ENCODE data around the gene CX3CR1.

The CX3CR1 gene

GRCh38 chr3:39276746-39277145, 3.1 kb downstream of the CX3CR1 start:
- H3K4me3 ChIP-seq (ENCODE audit: low read depth, low read length): no peak overlapping the region
- TF ChIP-seq, protein P1, sequence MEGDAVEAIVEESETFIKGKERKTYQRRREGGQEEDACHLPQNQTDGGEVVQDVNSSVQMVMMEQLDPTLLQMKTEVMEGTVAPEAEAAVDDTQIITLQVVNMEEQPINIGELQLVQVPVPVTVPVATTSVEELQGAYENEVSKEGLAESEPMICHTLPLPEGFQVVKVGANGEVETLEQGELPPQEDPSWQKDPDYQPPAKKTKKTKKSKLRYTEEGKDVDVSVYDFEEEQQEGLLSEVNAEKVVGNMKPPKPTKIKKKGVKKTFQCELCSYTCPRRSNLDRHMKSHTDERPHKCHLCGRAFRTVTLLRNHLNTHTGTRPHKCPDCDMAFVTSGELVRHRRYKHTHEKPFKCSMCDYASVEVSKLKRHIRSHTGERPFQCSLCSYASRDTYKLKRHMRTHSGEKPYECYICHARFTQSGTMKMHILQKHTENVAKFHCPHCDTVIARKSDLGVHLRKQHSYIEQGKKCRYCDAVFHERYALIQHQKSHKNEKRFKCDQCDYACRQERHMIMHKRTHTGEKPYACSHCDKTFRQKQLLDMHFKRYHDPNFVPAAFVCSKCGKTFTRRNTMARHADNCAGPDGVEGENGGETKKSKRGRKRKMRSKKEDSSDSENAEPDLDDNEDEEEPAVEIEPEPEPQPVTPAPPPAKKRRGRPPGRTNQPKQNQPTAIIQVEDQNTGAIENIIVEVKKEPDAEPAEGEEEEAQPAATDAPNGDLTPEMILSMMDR (IDR thresholded peaks at IDR 0.05; ENCODE audit: low read depth, low read length, missing control alignments): no peak
- DNase-seq (ENCODE audit: low read depth): no peak

- no peak for DNase-seq (ENCODE audit: low read depth)
- no peak overlapping the region for H3K4me3 ChIP-seq (ENCODE audit: low read depth, low read length)
- TF ChIP-seq, protein P1 (IDR thresholded peaks at IDR 0.05; ENCODE audit: low read depth, low read length, missing control alignments): no peak
Measured at GRCh38 chr3:39275963-39276593, 3.8 kb downstream of the CX3CR1 start.

- DNase-seq (ENCODE audit: low read depth): no peak
- H3K4me3 ChIP-seq (ENCODE audit: low read depth, low read length): no peak overlapping the region
Measured at GRCh38 chr3:39275052-39275451, 4.8 kb downstream of the CX3CR1 start.

GRCh38 chr3:39273119-39273518, 6.7 kb downstream of the CX3CR1 start:
- DNase-seq (ENCODE audit: low read depth): no peak
- no peak overlapping the region for H3K4me3 ChIP-seq (ENCODE audit: low read depth, low read length)
- TF ChIP-seq, protein P1 (IDR thresholded peaks at IDR 0.05; ENCODE audit: low read depth, low read length, missing control alignments): no peak

More at GRCh38 chr3:39275052-39275451, 4.8 kb downstream of the CX3CR1 start:
- TF ChIP-seq, protein P1 (IDR thresholded peaks at IDR 0.05; ENCODE audit: low read depth, low read length, missing control alignments): no peak

DNA sequence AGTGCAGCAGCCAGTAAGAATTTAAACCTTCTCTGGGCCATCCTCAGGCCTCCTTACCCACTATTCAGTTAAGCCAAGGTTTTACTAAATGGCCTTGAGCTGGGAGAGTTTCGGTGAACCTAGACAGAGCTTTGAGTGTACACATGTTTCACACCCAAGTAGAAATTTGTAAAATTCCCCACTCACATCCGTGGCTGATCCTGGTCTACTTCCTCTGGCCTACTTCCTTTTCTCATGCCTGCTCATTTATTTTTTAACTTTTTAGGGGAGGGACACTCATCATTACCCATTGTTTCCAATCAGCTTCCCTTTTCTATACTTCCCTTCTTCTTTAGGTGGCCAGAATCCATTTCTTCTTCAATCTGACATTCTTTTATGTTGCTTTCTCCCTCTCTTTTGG, 7.6 kb downstream of the CX3CR1 start:
- no peak overlapping the region for H3K4me3 ChIP-seq (ENCODE audit: low read depth, low read length)
- no peak for DNase-seq (ENCODE audit: low read depth)
- TF ChIP-seq, protein P1 (IDR thresholded peaks at IDR 0.05; ENCODE audit: low read depth, low read length, missing control alignments): no peak

GRCh38 chr3:39271363-39271914, 8.4 kb downstream of the CX3CR1 start:
- no peak for DNase-seq (ENCODE audit: low read depth)
- TF ChIP-seq, protein P1 (IDR thresholded peaks at IDR 0.05; ENCODE audit: low read depth, low read length, missing control alignments): no peak
- no peak overlapping the region for H3K4me3 ChIP-seq (ENCODE audit: low read depth, low read length)

DNA sequence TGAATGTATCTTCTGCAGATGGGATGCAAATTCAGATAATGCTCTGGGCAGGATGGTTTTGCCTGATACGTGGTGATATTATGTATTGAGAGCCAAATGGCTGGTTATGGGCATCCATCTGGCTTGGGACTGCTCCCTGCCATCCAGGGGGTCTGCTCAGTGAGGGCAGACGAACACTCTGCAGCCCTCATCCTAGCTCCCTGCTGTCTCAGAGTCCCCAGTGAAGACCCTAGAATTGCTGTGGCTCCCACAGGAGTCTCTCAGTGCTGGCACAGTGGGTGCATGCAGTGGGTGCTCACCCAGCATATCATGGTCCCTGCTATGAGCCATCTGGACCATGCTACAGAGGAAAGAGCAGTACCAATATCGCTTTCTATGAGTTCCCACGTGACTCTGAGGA, 10.3 kb downstream of the CX3CR1 start:
- DNase-seq (ENCODE audit: low read depth): no peak
- H3K4me3 ChIP-seq (ENCODE audit: low read depth, low read length): no peak overlapping the region
- TF ChIP-seq, protein P1 (IDR thresholded peaks at IDR 0.05; ENCODE audit: low read depth, low read length, missing control alignments): no peak

Data from GM12864 (cell line).